WTC11 (cell line): Measurements from ENCODE around the gene GDF2.

Experiments used
- CBFB ChIP-seq: sonication (generic); formaldehyde crosslinking; IDR thresholded peaks from 2 replicates; pipeline ENCODE4 v1.8.1; 2022; ENCODE audit warnings: mild to moderate bottlenecking, low read depth, missing genetic modification reagents
- CREB1 ChIP-seq: sonication (generic); formaldehyde crosslinking; IDR thresholded peaks from 2 replicates; pipeline ENCODE4 v1.8.0; 2023; ENCODE audit warnings: mild to moderate bottlenecking, missing genetic modification reagents
- ETV6 ChIP-seq: sonication (generic); formaldehyde crosslinking; IDR thresholded peaks from 2 replicates; pipeline ENCODE4 v1.8.1; 2022; ENCODE audit warnings: mild to moderate bottlenecking, missing genetic modification reagents
- FOXJ3 ChIP-seq: sonication (generic); formaldehyde crosslinking; IDR thresholded peaks from 2 replicates; pipeline ENCODE4 v1.9.0; 2021; ENCODE audit warnings: missing genetic modification reagents, mild to moderate bottlenecking, borderline replicate concordance
- SP1 ChIP-seq: sonication (generic); formaldehyde crosslinking; conservative IDR thresholded peaks from 2 replicates; pipeline ENCODE4 v1.8.1; 2022; ENCODE audit warnings: missing genetic modification reagents
- ZNF263 ChIP-seq: sonication (generic); formaldehyde crosslinking; IDR thresholded peaks from 2 replicates; pipeline ENCODE4 v1.8.1; 2022; ENCODE audit warnings: low read depth, mild to moderate bottlenecking, moderate library complexity, missing genetic modification reagents
- TF ChIP-seq, protein P1 (sequence below): fragments of 200-600 bp; IDR thresholded peaks from 2 replicates; pipeline ENCODE4 v1.8.0; 2022; ENCODE audit warnings: antibody characterized with exemption
- TF ChIP-seq, protein P2 (sequence below): sonication (generic); formaldehyde crosslinking; IDR thresholded peaks from 2 replicates; pipeline ENCODE4 v1.8.0; 2022; ENCODE audit warnings: mild to moderate bottlenecking, missing genetic modification reagents
- TF ChIP-seq, protein P3 (sequence below): sonication (generic); formaldehyde crosslinking; IDR thresholded peaks from 2 replicates; pipeline ENCODE4 v1.8.1; 2022; ENCODE audit warnings: low read depth, mild to moderate bottlenecking, moderate library complexity, missing genetic modification reagents, borderline replicate concordance
- TF ChIP-seq, protein P4 (sequence below): sonication (generic); formaldehyde crosslinking; IDR thresholded peaks from 2 replicates; pipeline ENCODE4 v1.8.0; 2022; ENCODE audit warnings: mild to moderate bottlenecking, missing genetic modification reagents
- TF ChIP-seq, protein P5 (sequence below): sonication (generic); formaldehyde crosslinking; IDR thresholded peaks from 2 replicates; pipeline ENCODE4 v1.8.0; 2022; ENCODE audit warnings: mild to moderate bottlenecking, missing genetic modification reagents
- TF ChIP-seq, protein P6 (sequence below): sonication (generic); formaldehyde crosslinking; IDR thresholded peaks from 2 replicates; pipeline ENCODE4 v1.8.1; 2022; ENCODE audit warnings: missing genetic modification reagents, borderline replicate concordance

DNA sequence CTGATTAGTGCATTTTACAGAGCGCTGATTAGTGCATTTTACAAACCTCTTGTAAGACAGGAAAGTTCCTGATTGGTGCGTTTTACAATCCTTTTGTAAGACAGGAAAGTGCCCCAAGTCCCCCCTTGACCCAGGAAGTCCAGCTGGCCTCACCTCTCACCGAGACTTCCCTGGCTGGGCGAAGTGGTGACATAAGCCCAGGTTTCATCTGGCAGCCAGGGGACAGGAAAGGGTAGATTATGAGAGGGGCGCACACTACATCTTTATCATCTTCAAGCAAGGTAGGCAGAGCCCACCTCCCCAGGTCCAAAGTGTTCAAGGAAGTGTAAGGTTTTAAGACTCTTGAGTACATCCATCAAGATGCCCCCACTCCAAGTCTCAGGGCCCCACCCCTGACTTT, 27.8 kb upstream of the GDF2 start:
- TF ChIP-seq FOXJ3 (no peak), ETV6 (CRISPR knock-in tag) (no peak), ZNF263 (CRISPR knock-in tag) (no peak), CBFB (no peak), CREB1 (CRISPR knock-in tag) (no peak), SP1 (CRISPR knock-in tag) (no peak)
- TF ChIP-seq, protein P1, sequence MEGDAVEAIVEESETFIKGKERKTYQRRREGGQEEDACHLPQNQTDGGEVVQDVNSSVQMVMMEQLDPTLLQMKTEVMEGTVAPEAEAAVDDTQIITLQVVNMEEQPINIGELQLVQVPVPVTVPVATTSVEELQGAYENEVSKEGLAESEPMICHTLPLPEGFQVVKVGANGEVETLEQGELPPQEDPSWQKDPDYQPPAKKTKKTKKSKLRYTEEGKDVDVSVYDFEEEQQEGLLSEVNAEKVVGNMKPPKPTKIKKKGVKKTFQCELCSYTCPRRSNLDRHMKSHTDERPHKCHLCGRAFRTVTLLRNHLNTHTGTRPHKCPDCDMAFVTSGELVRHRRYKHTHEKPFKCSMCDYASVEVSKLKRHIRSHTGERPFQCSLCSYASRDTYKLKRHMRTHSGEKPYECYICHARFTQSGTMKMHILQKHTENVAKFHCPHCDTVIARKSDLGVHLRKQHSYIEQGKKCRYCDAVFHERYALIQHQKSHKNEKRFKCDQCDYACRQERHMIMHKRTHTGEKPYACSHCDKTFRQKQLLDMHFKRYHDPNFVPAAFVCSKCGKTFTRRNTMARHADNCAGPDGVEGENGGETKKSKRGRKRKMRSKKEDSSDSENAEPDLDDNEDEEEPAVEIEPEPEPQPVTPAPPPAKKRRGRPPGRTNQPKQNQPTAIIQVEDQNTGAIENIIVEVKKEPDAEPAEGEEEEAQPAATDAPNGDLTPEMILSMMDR = no peak
- TF ChIP-seq, protein P2, sequence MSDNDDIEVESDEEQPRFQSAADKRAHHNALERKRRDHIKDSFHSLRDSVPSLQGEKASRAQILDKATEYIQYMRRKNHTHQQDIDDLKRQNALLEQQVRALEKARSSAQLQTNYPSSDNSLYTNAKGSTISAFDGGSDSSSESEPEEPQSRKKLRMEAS (CRISPR knock-in tag) = no peak
- TF ChIP-seq, protein P3, sequence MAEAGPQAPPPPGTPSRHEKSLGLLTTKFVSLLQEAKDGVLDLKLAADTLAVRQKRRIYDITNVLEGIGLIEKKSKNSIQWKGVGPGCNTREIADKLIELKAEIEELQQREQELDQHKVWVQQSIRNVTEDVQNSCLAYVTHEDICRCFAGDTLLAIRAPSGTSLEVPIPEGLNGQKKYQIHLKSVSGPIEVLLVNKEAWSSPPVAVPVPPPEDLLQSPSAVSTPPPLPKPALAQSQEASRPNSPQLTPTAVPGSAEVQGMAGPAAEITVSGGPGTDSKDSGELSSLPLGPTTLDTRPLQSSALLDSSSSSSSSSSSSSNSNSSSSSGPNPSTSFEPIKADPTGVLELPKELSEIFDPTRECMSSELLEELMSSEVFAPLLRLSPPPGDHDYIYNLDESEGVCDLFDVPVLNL (CRISPR knock-in tag) = no peak
- TF ChIP-seq, protein P4, sequence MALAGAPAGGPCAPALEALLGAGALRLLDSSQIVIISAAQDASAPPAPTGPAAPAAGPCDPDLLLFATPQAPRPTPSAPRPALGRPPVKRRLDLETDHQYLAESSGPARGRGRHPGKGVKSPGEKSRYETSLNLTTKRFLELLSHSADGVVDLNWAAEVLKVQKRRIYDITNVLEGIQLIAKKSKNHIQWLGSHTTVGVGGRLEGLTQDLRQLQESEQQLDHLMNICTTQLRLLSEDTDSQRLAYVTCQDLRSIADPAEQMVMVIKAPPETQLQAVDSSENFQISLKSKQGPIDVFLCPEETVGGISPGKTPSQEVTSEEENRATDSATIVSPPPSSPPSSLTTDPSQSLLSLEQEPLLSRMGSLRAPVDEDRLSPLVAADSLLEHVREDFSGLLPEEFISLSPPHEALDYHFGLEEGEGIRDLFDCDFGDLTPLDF = no peak
- TF ChIP-seq, protein P5, sequence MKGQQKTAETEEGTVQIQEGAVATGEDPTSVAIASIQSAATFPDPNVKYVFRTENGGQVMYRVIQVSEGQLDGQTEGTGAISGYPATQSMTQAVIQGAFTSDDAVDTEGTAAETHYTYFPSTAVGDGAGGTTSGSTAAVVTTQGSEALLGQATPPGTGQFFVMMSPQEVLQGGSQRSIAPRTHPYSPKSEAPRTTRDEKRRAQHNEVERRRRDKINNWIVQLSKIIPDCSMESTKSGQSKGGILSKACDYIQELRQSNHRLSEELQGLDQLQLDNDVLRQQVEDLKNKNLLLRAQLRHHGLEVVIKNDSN (CRISPR knock-in tag) = no peak
- TF ChIP-seq, protein P6, sequence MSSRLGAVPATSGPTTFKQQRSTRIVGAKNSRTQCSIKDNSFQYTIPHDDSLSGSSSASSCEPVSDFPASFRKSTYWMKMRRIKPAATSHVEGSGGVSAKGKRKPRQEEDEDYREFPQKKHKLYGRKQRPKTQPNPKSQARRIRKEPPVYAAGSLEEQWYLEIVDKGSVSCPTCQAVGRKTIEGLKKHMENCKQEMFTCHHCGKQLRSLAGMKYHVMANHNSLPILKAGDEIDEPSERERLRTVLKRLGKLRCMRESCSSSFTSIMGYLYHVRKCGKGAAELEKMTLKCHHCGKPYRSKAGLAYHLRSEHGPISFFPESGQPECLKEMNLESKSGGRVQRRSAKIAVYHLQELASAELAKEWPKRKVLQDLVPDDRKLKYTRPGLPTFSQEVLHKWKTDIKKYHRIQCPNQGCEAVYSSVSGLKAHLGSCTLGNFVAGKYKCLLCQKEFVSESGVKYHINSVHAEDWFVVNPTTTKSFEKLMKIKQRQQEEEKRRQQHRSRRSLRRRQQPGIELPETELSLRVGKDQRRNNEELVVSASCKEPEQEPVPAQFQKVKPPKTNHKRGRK (CRISPR knock-in tag) = no peak
